ENCODE measurements around the gene PAK2. TPM values are rescaled to one million over a fixed set of nuclear protein-coding genes. Genes with fewer than 3 reads are reported as not detected.

Gene PAK2
- total and polyA plus RNA-seq, 2 experiments from 2014 or later = 24.3 to 49.4 TPM

- Histone ChIP-seq H3K4me2 (no peak overlapping the region), H3K4me1 (ENCODE audit: insufficient read depth) (peaks cover 9% of the 10 kb centered on the region), H3K9me2 (ENCODE audit: insufficient read depth) (no peaks in the 10 kb centered on the region), H3K27me3 (ENCODE audit: insufficient read depth) (no peaks in the 10 kb centered on the region), H4K20me1 (replicated peaks; ENCODE audit: insufficient read depth) (no peaks in the 10 kb centered on the region), H3K4me3 (no peak overlapping the region), H3F3A (replicated peaks; ENCODE audit: low read depth) (peaks cover 6% of the 10 kb centered on the region; the same call in 1 of the 2 replicates), H3K36me3 (ENCODE audit: insufficient read depth) (no peaks in the 10 kb centered on the region), H3K27ac (ENCODE audit: low read depth) (no peak overlapping the region), H3K79me2 (replicated peaks; ENCODE audit: insufficient read depth) (no peaks in the 10 kb centered on the region), H2AFZ (no peak overlapping the region)
- Mint-ChIP-seq H3K27me3 (ENCODE audit: insufficient read depth, low read depth, poor library complexity) (peaks cover 2% of the 10 kb centered on the region), H3K27ac (no peak overlapping the region), H3K36me3 (ENCODE audit: low read depth) (no peaks in the 10 kb centered on the region), H3K4me1 (peaks cover 8% of the 10 kb centered on the region), H3K9me3 (no peaks in the 10 kb centered on the region), H3K4me3 (no peak overlapping the region)
- TF ChIP-seq STAT1 (IDR thresholded peaks at IDR 0.05; ENCODE audit: unreplicated experiment) = no peak
- ATAC-seq (no peak), DNase-seq (ENCODE audit: low spot score) (no peak)
These were observed 48.3 kb upstream of the PAK2 start for GRCh38 chr3:196691386-196691785.

GRCh38 chr3:196694202-196694638, 45.4 kb upstream of the PAK2 start:
- Histone ChIP-seq H3K27ac (ENCODE audit: low read depth) (no peak overlapping the region), H3K27me3 (ENCODE audit: insufficient read depth) (no peaks in the 10 kb centered on the region), H4K20me1 (replicated peaks; ENCODE audit: insufficient read depth) (no peaks in the 10 kb centered on the region), H3K79me2 (replicated peaks; ENCODE audit: insufficient read depth) (no peaks in the 10 kb centered on the region), H3K4me1 (ENCODE audit: insufficient read depth) (no peaks in the 10 kb centered on the region), H3K36me3 (ENCODE audit: insufficient read depth) (no peaks in the 10 kb centered on the region), H3F3A (replicated peaks; ENCODE audit: low read depth) (peaks cover 6% of the 10 kb centered on the region; the same call in 1 of the 2 replicates), H3K4me3 (no peak overlapping the region), H3K4me2 (no peak overlapping the region), H3K9me2 (ENCODE audit: insufficient read depth) (no peaks in the 10 kb centered on the region), H2AFZ (no peak overlapping the region)
- peaks cover 1% of the 10 kb centered on the region for H3K27me3 Mint-ChIP-seq (ENCODE audit: insufficient read depth, low read depth, poor library complexity)
- no peak overlapping the region for H3K4me3 Mint-ChIP-seq
- DNase-seq (ENCODE audit: low spot score) (no peak), ATAC-seq (no peak)
- no peak overlapping the region for H3K27ac Mint-ChIP-seq
- H3K9me3 Mint-ChIP-seq = no peaks in the 10 kb centered on the region
- no peaks in the 10 kb centered on the region for H3K4me1 Mint-ChIP-seq
- no peaks in the 10 kb centered on the region for H3K36me3 Mint-ChIP-seq (ENCODE audit: low read depth)
- TF ChIP-seq POLR2AphosphoS5 (IDR thresholded peaks at IDR 0.05; ENCODE audit: low read depth) = no peak
- TF ChIP-seq ETS1 (IDR thresholded peaks at IDR 0.05) = no peak
- no peak for TF ChIP-seq JUNB (IDR thresholded peaks at IDR 0.05; ENCODE audit: unreplicated experiment)
- TF ChIP-seq NANOG (IDR thresholded peaks at IDR 0.05; ENCODE audit: borderline replicate concordance) = no peak
- no peak; a peak in 1 of 4 replicates for TF ChIP-seq CTCF (conservative IDR thresholded peaks at IDR 0.05; ENCODE audit: low read depth in 2 of 2)
- TF ChIP-seq EZH2phosphoT487 (IDR thresholded peaks at IDR 0.05; ENCODE audit: unreplicated experiment) = no peak
- TF ChIP-seq ZNF462 (CRISPR knock-in tag; IDR thresholded peaks at IDR 0.05) = no peak
- TF ChIP-seq REST (IDR thresholded peaks at IDR 0.05; ENCODE audit: unreplicated experiment) = no peak
- TF ChIP-seq ZNF331 (CRISPR knock-in tag; IDR thresholded peaks at IDR 0.05; ENCODE audit: low read depth) = no peak

Measured in GM23338 (cell line).